SK-N-SH (cell line): ENCODE measurements around the gene CADPS2.

ENCODE experiments used
- EP300 ChIP-seq, 2 experiments: IDR thresholded peaks; 2 replicates each; pipeline versions ENCODE4 v1.4.0 to v1.6.1; 2012; ENCODE audit warnings: borderline replicate concordance in 1 of 2, low read depth in 1 of 2, low read length in 1 of 2
- EZH2phosphoT487 ChIP-seq: fragments of 200-600 bp; sonication (generic); IDR thresholded peaks from 2 replicates; pipeline ENCODE4 v1.6.1; 2017; ENCODE audit warnings: low read depth, mixed run types, mild to moderate bottlenecking, antibody characterized with exemption, moderate library complexity, borderline replicate concordance
- FOSL2 ChIP-seq: IDR thresholded peaks from 2 replicates; pipeline ENCODE4 v1.4.0; 2012; ENCODE audit warnings: low read depth, mild to moderate bottlenecking, moderate library complexity, borderline replicate concordance
- NFIC ChIP-seq: IDR thresholded peaks from 2 replicates; pipeline ENCODE4 v1.4.0; 2012; ENCODE audit warnings: borderline replicate concordance
- NRF1 ChIP-seq: IDR thresholded peaks from 2 replicates; pipeline ENCODE4 v1.6.1; 2012; ENCODE audit warnings: low read depth, mild to moderate bottlenecking, low read length
- RFX5 ChIP-seq: IDR thresholded peaks from 2 replicates; pipeline ENCODE4 v1.6.1; 2012; ENCODE audit warnings: mild to moderate bottlenecking, improper control_type of control experiment, low read length
- RXRA ChIP-seq: IDR thresholded peaks from 2 replicates; pipeline ENCODE4 v1.4.0; 2012; ENCODE audit warnings: low read depth, mild to moderate bottlenecking, borderline replicate concordance
- SIN3A ChIP-seq: IDR thresholded peaks from 2 replicates; pipeline ENCODE4 v1.6.1; 2012; ENCODE audit warnings: low read depth, mild to moderate bottlenecking, low read length, moderate library complexity, borderline replicate concordance
- SMC3 ChIP-seq: IDR thresholded peaks from 2 replicates; pipeline ENCODE4 v1.6.1; 2012; ENCODE audit warnings: low read depth, low read length, improper control_type of control experiment
- TAF1 ChIP-seq: IDR thresholded peaks from 2 replicates; pipeline ENCODE4 v1.6.1; 2012; ENCODE audit warnings: low read depth, mild to moderate bottlenecking, low read length, moderate library complexity, borderline replicate concordance
- TF ChIP-seq, protein P1 (sequence below): IDR thresholded peaks from 2 replicates; pipeline ENCODE4 v1.4.0; 2012; ENCODE audit warnings: low read depth, borderline replicate concordance
- TF ChIP-seq, protein P2 (sequence below): fragments of 200-600 bp; sonication (generic); IDR thresholded peaks from 2 replicates; pipeline ENCODE4 v1.6.1; 2017; ENCODE audit warnings: antibody characterized with exemption, mild to moderate bottlenecking, moderate library complexity
- TF ChIP-seq, protein P3 (sequence below): IDR thresholded peaks from 2 replicates; pipeline ENCODE4 v1.6.1; 2012; ENCODE audit warnings: mild to moderate bottlenecking, low read depth, low read length, moderate library complexity
- TF ChIP-seq, protein P4 (sequence below): IDR thresholded peaks from 2 replicates; pipeline ENCODE4 v1.4.0; 2012; ENCODE audit warnings: low read depth, borderline replicate concordance

DNA sequence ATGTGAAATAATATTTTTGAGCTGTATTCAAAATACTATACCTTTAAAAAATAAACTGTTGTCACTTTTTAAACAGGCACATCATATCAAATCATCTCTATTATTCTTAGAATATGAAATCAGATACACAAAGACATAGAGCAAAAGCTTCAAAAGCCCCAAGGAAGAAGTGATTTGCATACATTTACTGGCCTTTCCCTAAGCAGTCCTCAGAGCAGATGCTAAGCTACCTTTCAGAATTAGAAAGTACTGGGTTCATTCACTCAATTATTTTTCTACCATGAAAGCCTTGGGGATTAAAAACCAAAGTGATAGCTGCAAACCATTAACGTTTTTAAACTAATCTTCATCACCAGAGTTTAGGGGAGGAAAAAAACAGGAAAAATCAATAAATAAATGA, 127.8 kb downstream of the CADPS2 start:
- TF ChIP-seq, protein P1, sequence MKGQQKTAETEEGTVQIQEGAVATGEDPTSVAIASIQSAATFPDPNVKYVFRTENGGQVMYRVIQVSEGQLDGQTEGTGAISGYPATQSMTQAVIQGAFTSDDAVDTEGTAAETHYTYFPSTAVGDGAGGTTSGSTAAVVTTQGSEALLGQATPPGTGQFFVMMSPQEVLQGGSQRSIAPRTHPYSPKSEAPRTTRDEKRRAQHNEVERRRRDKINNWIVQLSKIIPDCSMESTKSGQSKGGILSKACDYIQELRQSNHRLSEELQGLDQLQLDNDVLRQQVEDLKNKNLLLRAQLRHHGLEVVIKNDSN, result no peak
- no peak for TF ChIP-seq NFIC
- TF ChIP-seq, protein P2, sequence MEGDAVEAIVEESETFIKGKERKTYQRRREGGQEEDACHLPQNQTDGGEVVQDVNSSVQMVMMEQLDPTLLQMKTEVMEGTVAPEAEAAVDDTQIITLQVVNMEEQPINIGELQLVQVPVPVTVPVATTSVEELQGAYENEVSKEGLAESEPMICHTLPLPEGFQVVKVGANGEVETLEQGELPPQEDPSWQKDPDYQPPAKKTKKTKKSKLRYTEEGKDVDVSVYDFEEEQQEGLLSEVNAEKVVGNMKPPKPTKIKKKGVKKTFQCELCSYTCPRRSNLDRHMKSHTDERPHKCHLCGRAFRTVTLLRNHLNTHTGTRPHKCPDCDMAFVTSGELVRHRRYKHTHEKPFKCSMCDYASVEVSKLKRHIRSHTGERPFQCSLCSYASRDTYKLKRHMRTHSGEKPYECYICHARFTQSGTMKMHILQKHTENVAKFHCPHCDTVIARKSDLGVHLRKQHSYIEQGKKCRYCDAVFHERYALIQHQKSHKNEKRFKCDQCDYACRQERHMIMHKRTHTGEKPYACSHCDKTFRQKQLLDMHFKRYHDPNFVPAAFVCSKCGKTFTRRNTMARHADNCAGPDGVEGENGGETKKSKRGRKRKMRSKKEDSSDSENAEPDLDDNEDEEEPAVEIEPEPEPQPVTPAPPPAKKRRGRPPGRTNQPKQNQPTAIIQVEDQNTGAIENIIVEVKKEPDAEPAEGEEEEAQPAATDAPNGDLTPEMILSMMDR, result no peak
- no peak for TF ChIP-seq EZH2phosphoT487
- TF ChIP-seq, protein P3, sequence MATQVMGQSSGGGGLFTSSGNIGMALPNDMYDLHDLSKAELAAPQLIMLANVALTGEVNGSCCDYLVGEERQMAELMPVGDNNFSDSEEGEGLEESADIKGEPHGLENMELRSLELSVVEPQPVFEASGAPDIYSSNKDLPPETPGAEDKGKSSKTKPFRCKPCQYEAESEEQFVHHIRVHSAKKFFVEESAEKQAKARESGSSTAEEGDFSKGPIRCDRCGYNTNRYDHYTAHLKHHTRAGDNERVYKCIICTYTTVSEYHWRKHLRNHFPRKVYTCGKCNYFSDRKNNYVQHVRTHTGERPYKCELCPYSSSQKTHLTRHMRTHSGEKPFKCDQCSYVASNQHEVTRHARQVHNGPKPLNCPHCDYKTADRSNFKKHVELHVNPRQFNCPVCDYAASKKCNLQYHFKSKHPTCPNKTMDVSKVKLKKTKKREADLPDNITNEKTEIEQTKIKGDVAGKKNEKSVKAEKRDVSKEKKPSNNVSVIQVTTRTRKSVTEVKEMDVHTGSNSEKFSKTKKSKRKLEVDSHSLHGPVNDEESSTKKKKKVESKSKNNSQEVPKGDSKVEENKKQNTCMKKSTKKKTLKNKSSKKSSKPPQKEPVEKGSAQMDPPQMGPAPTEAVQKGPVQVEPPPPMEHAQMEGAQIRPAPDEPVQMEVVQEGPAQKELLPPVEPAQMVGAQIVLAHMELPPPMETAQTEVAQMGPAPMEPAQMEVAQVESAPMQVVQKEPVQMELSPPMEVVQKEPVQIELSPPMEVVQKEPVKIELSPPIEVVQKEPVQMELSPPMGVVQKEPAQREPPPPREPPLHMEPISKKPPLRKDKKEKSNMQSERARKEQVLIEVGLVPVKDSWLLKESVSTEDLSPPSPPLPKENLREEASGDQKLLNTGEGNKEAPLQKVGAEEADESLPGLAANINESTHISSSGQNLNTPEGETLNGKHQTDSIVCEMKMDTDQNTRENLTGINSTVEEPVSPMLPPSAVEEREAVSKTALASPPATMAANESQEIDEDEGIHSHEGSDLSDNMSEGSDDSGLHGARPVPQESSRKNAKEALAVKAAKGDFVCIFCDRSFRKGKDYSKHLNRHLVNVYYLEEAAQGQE, result no peak
- TF ChIP-seq RXRA, result no peak
- TF ChIP-seq EP300 (IDR thresholded peaks at IDR 0.05; ENCODE audit: borderline replicate concordance in 1 of 2, low read depth in 1 of 2, low read length in 1 of 2), result no peak
- TF ChIP-seq TAF1, result no peak
- no peak for TF ChIP-seq SMC3
- no peak for TF ChIP-seq NRF1
- TF ChIP-seq, protein P4, sequence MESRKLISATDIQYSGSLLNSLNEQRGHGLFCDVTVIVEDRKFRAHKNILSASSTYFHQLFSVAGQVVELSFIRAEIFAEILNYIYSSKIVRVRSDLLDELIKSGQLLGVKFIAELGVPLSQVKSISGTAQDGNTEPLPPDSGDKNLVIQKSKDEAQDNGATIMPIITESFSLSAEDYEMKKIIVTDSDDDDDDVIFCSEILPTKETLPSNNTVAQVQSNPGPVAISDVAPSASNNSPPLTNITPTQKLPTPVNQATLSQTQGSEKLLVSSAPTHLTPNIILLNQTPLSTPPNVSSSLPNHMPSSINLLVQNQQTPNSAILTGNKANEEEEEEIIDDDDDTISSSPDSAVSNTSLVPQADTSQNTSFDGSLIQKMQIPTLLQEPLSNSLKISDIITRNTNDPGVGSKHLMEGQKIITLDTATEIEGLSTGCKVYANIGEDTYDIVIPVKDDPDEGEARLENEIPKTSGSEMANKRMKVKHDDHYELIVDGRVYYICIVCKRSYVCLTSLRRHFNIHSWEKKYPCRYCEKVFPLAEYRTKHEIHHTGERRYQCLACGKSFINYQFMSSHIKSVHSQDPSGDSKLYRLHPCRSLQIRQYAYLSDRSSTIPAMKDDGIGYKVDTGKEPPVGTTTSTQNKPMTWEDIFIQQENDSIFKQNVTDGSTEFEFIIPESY, result no peak
- no peak for TF ChIP-seq FOSL2
- TF ChIP-seq SIN3A, result no peak
- TF ChIP-seq RFX5, result no peak
